HEK293T (cell line): ENCODE data around the gene MYH6.

ENCODE experiments used
- CTCF ChIA-PET: fragments of 350-600 bp; formaldehyde crosslinking; extraction: SDS; loops from one replicate; lab custom pipeline; 2021; ENCODE audit warnings: antibody characterized with exemption, inconsistent platforms; lab: Yijun Ruan, JAX
- POLR2A ChIA-PET: fragments of 350-600 bp; formaldehyde crosslinking; extraction: SDS; loops from one replicate; lab custom pipeline; 2020; ENCODE audit warnings: antibody characterized with exemption, inconsistent platforms; lab: Yijun Ruan, JAX
- DNase-seq: peaks from one replicate; pipeline ENCODE4 v3.0.0; 2012; ENCODE audit warnings: mixed read lengths; ENCODE audit errors: extremely low spot score
- ARNT ChIP-seq: fragments of 450-650 bp; IDR thresholded peaks from 2 replicates; pipeline ENCODE4 v1.6.1; 2017; ENCODE audit warnings: mild to moderate bottlenecking
- BHLHE40 ChIP-seq: fragments of 450-650 bp; IDR thresholded peaks from 2 replicates; pipeline ENCODE4 v1.6.1; 2016; ENCODE audit warnings: mild to moderate bottlenecking, moderate library complexity, borderline replicate concordance
- CTBP1 ChIP-seq: fragments of 450-650 bp; IDR thresholded peaks from 2 replicates; pipeline ENCODE4 v1.6.1; 2016; ENCODE audit warnings: borderline replicate concordance
- ELF4 ChIP-seq: fragments of 450-650 bp; IDR thresholded peaks from 2 replicates; pipeline ENCODE4 v1.6.1; 2017; ENCODE audit warnings: antibody characterized with exemption
- FOXA1 ChIP-seq: fragments of 450-650 bp; IDR thresholded peaks from 2 replicates; pipeline ENCODE4 v1.6.1; 2016; ENCODE audit warnings: mild to moderate bottlenecking
- FOXK2 ChIP-seq: fragments of 450-650 bp; IDR thresholded peaks from 2 replicates; pipeline ENCODE4 v1.6.1; 2016; ENCODE audit warnings: mild to moderate bottlenecking
- FOXM1 ChIP-seq: fragments of 450-650 bp; IDR thresholded peaks from 2 replicates; pipeline ENCODE4 v1.6.1; 2017; ENCODE audit warnings: mild to moderate bottlenecking, borderline replicate concordance
- HDGF ChIP-seq: fragments of 450-650 bp; IDR thresholded peaks from 2 replicates; pipeline ENCODE4 v1.6.1; 2017; ENCODE audit warnings: antibody characterized with exemption, borderline replicate concordance
- L3MBTL2 ChIP-seq: fragments of 450-650 bp; conservative IDR thresholded peaks from 2 replicates; pipeline ENCODE4 v1.6.1; 2016; ENCODE audit warnings: mild to moderate bottlenecking
- LEF1 ChIP-seq: fragments of 450-650 bp; IDR thresholded peaks from 2 replicates; pipeline ENCODE4 v1.6.1; 2017; ENCODE audit warnings: mild to moderate bottlenecking, borderline replicate concordance
- NFRKB ChIP-seq: fragments of 450-650 bp; IDR thresholded peaks from 2 replicates; pipeline ENCODE4 v1.6.1; 2016; ENCODE audit warnings: mild to moderate bottlenecking, moderate library complexity
- SP1 ChIP-seq: fragments of 450-650 bp; IDR thresholded peaks from 2 replicates; pipeline ENCODE4 v1.6.1; 2017
- SUZ12 ChIP-seq: fragments of 450-650 bp; IDR thresholded peaks from 2 replicates; pipeline ENCODE4 v1.6.1; 2016; ENCODE audit warnings: mild to moderate bottlenecking
- TARDBP ChIP-seq: fragments of 450-650 bp; IDR thresholded peaks from 2 replicates; pipeline ENCODE4 v1.6.1; 2016
- ZNF384 ChIP-seq: fragments of 450-650 bp; IDR thresholded peaks from 2 replicates; pipeline ENCODE4 v1.6.1; 2016
- TF ChIP-seq, protein P1 (sequence below): fragments of 450-650 bp; IDR thresholded peaks from 2 replicates; pipeline ENCODE4 v1.6.1; 2016

MYH6 gene

DNA sequence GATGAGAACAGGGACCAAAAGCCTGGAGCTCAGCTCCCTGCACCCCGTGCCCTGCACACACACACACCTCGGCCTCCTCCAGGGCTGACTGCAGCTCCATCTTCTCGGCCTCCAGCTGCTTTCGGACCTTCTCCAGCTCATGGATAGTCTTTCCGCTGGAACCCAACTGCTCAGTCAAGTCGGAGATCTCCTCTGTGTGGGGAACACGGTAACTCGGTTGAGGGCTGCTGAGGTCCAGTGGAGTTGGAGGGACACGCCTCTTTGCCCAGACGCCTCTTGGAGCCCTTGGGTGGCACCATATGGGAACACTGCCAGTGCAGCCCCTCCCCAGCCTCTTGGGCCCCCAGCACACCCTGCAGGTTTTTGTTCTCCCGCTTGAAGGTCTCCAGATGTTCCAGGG is 8.7 kb upstream of the MYH6 start:
- ChIA-PET POLR2A (no interaction called here), CTCF (no interaction called here)
- TF ChIP-seq FOXK2 = no peak
- no peak for DNase-seq

DNA sequence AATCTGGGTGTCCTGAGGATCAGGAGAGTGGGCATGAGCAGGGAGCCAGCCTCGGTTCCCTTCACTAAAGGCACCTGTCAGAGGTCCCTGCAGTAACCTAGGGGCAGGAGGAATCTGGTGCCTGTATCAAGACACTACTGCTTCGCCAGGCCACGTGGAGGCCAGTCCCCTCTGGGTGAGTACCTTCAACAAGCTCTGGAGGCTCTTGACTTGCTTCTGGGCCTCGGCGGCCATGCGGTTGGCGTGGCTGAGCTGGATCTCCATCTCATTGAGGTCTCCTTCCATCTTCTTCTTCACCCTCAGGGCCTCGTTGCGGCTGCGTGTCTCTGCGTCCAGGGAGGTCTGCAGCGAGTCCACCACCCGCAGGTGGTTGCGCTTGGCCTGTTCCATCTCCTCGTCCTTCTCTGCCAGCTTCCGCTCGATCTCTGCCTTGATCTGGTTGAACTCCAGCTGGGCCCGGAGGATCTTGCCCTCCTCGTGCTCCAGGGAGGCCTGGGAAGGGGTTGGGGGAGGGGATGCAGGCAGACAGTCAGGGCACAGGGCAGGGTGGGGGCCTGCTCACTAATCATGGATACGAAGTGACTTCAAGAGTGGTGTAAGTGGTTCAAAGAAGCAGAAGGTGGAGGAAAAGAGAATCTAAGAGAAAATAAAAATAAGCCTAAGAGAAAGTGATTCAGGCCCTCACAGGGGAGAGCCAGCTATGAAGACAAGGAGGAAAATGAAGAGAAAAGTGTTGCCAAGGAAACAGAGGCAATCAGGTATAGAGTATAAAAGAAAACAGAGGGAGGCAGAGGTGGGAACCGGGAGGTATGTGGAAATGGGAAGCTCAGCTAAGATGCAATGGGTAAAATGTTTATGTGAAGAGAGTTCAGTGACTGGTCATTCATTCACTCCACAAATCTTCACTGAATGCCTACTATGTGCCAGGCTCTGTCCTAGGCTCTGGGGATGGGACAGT is 8.0 kb upstream of the MYH6 start:
- DNase-seq = no peak
- ChIA-PET CTCF (no interaction called here), POLR2A (no interaction called here)
- TF ChIP-seq SUZ12 = no peak
- TF ChIP-seq, protein P1, sequence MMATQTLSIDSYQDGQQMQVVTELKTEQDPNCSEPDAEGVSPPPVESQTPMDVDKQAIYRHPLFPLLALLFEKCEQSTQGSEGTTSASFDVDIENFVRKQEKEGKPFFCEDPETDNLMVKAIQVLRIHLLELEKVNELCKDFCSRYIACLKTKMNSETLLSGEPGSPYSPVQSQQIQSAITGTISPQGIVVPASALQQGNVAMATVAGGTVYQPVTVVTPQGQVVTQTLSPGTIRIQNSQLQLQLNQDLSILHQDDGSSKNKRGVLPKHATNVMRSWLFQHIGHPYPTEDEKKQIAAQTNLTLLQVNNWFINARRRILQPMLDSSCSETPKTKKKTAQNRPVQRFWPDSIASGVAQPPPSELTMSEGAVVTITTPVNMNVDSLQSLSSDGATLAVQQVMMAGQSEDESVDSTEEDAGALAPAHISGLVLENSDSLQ = no peak
- TF ChIP-seq NFRKB = no peak
- TF ChIP-seq CTBP1 = no peak
- no peak for TF ChIP-seq FOXK2
- TF ChIP-seq LEF1 = no peak
- TF ChIP-seq SP1 = no peak
- TF ChIP-seq BHLHE40 = no peak
- no peak for TF ChIP-seq L3MBTL2
- TF ChIP-seq FOXM1 = no peak
- TF ChIP-seq ELF4 = no peak
- TF ChIP-seq FOXA1 = no peak
- no peak for TF ChIP-seq ARNT
- TF ChIP-seq ZNF384 = no peak
- TF ChIP-seq TARDBP = no peak
- TF ChIP-seq HDGF = no peak

DNA sequence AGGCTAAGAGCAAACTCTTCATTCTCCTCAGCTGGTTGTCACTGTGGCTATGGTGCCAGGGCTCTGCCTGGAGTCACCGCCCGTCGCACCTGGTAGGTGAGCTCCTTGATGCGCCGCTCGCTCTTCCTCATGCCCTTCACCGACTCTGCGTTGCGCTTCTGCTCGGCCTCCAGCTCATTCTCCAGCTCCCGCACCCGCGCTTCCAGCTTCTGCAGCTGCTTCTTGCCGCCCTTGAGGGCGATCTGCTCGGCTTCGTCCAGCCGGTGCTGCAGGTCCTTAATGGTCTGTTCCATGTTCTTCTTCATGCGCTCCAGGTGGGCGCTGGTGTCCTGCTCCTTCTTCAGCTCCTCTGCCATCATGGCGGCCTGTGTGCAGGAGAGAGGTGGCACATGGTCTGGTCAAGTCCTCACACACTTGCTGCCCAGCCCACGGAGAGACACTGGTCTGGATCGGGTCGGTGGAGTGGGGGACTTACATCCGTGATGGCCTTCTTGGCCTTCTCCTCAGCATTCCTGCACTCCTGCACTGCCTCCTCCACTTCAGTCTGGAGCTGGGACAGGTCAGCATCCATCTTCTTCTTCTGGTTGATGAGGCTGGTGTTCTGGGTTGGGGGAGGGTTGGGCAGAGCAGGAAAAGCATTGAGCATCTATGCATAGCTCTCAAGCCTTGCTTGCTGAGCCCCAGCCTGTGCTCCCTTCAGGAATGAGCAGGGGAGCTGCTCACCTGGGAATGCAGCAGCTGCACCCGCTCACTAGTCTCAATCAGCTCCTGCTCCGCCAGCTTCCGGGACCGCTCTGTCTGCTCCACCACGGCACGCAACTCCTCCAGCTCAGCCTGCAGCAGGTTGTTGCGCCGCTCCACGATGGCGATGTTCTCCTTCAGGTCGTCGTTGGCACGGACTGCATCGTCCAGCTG is 7.1 kb upstream of the MYH6 start:
- no peak for DNase-seq
- ChIA-PET POLR2A (no interaction called here), CTCF (no interaction called here)
- no peak for TF ChIP-seq CTBP1
- no peak for TF ChIP-seq SUZ12
- no peak for TF ChIP-seq LEF1
- TF ChIP-seq SP1 = no peak
- TF ChIP-seq, protein P1 = no peak
- TF ChIP-seq NFRKB = no peak
- no peak for TF ChIP-seq HDGF
- no peak for TF ChIP-seq ARNT
- TF ChIP-seq L3MBTL2 = no peak
- TF ChIP-seq BHLHE40 = no peak
- no peak for TF ChIP-seq FOXA1
- TF ChIP-seq FOXM1 = no peak
- TF ChIP-seq ELF4 = no peak
- TF ChIP-seq ZNF384 = no peak

DNA sequence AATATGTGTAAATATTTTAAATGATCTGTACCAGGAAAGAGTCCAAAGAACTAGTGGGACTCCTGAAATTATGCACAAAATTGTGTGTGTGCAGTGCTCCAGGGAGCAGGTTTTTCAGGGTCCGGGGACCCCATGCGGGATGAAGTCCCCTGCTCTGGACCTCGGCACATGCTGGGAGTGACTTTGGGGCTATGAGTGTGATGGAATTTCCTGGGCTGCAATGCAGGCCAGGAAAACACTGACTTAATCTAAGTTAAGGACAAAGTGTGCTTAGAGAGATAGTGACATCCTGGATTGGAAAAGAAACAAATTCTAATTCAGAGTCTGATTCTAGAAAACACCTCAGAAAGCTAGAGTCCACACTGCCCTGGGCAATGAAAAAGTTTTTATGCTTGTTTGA is 6.2 kb upstream of the MYH6 start:
- CTCF ChIA-PET = no interaction called here

DNA sequence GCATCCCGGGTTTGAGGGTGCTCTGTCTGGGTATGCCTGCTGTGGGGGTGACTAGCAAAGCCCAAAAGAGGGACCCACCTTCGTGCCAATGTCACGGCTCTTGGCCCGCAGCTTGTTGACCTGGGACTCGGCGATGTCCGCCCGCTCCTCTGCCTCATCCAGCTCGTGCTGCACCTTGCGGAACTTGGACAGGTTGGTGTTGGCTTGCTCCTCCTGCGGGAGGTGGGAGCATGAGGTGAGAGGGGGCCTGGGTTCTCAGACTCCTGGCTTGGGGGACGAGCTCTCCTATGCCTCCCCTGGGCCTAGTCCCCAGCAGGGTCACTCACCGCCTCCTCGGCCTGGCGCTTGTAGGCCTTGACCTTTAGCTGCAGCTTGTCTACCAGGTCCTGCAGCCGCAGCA is 5.6 kb upstream of the MYH6 start:
- TF ChIP-seq FOXK2 = no peak
- TF ChIP-seq FOXM1 = no peak
- TF ChIP-seq ZNF384 = no peak
- TF ChIP-seq, protein P1 = no peak
- no peak for TF ChIP-seq HDGF
- TF ChIP-seq TARDBP = no peak
- TF ChIP-seq ARNT = no peak
- TF ChIP-seq NFRKB = no peak
- no peak for TF ChIP-seq L3MBTL2
- TF ChIP-seq BHLHE40 = no peak
- no peak for TF ChIP-seq SP1
- TF ChIP-seq SUZ12 = no peak
- TF ChIP-seq CTBP1 = no peak
- POLR2A ChIA-PET = no interaction called here
- no peak for DNase-seq
- CTCF ChIA-PET = interaction anchor here (0.6 kb wide), 1 partner anchor 11 kb away, joined by 3 read pairs; no protein-coding TSS in a partner anchor

More for the DNA sequence above, 6.2 kb upstream of the MYH6 start:
- TF ChIP-seq SUZ12 (no peak), LEF1 (no peak)
- POLR2A ChIA-PET = no interaction called here
- no peak for DNase-seq
